ENCODE results near the gene SMIM45.

DNA sequence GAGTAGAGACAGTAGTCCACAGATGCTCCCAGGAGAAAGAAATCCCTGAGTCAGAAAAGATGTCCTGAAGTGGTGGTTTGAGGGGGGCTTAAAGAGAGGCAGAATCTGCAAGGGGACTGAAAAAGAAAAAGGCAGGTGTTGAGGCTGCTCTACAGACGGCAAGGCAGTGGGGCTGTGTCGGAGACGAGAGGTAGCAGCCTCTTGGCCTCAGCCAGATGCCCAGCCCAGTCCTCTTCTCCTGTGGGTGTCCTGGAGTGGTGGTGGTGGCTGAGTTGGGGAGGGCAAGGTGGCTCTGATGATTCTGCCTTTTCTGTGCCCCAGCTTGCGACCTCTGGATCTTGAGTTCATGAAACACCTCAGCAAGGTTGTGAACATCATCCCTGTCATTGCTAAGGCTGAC, 37.3 kb downstream of the SMIM45 start:
- TF ChIP-seq, protein P1, sequence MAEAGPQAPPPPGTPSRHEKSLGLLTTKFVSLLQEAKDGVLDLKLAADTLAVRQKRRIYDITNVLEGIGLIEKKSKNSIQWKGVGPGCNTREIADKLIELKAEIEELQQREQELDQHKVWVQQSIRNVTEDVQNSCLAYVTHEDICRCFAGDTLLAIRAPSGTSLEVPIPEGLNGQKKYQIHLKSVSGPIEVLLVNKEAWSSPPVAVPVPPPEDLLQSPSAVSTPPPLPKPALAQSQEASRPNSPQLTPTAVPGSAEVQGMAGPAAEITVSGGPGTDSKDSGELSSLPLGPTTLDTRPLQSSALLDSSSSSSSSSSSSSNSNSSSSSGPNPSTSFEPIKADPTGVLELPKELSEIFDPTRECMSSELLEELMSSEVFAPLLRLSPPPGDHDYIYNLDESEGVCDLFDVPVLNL (CRISPR knock-in tag; IDR thresholded peaks at IDR 0.05; ENCODE audit: borderline replicate concordance, low read depth), result no peak
- TF ChIP-seq, protein P2, sequence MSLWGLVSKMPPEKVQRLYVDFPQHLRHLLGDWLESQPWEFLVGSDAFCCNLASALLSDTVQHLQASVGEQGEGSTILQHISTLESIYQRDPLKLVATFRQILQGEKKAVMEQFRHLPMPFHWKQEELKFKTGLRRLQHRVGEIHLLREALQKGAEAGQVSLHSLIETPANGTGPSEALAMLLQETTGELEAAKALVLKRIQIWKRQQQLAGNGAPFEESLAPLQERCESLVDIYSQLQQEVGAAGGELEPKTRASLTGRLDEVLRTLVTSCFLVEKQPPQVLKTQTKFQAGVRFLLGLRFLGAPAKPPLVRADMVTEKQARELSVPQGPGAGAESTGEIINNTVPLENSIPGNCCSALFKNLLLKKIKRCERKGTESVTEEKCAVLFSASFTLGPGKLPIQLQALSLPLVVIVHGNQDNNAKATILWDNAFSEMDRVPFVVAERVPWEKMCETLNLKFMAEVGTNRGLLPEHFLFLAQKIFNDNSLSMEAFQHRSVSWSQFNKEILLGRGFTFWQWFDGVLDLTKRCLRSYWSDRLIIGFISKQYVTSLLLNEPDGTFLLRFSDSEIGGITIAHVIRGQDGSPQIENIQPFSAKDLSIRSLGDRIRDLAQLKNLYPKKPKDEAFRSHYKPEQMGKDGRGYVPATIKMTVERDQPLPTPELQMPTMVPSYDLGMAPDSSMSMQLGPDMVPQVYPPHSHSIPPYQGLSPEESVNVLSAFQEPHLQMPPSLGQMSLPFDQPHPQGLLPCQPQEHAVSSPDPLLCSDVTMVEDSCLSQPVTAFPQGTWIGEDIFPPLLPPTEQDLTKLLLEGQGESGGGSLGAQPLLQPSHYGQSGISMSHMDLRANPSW (CRISPR knock-in tag; conservative IDR thresholded peaks at IDR 0.05; ENCODE audit: low read depth), result no peak
- TF ChIP-seq, protein P3, sequence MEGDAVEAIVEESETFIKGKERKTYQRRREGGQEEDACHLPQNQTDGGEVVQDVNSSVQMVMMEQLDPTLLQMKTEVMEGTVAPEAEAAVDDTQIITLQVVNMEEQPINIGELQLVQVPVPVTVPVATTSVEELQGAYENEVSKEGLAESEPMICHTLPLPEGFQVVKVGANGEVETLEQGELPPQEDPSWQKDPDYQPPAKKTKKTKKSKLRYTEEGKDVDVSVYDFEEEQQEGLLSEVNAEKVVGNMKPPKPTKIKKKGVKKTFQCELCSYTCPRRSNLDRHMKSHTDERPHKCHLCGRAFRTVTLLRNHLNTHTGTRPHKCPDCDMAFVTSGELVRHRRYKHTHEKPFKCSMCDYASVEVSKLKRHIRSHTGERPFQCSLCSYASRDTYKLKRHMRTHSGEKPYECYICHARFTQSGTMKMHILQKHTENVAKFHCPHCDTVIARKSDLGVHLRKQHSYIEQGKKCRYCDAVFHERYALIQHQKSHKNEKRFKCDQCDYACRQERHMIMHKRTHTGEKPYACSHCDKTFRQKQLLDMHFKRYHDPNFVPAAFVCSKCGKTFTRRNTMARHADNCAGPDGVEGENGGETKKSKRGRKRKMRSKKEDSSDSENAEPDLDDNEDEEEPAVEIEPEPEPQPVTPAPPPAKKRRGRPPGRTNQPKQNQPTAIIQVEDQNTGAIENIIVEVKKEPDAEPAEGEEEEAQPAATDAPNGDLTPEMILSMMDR (IDR thresholded peaks at IDR 0.05), result no peak
- TF ChIP-seq, protein P4, sequence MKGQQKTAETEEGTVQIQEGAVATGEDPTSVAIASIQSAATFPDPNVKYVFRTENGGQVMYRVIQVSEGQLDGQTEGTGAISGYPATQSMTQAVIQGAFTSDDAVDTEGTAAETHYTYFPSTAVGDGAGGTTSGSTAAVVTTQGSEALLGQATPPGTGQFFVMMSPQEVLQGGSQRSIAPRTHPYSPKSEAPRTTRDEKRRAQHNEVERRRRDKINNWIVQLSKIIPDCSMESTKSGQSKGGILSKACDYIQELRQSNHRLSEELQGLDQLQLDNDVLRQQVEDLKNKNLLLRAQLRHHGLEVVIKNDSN (CRISPR knock-in tag; IDR thresholded peaks at IDR 0.05), result no peak
- TF ChIP-seq NR3C1 (CRISPR knock-in tag; conservative IDR thresholded peaks at IDR 0.05; ENCODE audit: low read depth), result no peak
- TF ChIP-seq FOXJ3 (CRISPR knock-in tag; IDR thresholded peaks at IDR 0.05; ENCODE audit: borderline replicate concordance), result no peak
- no peak for TF ChIP-seq TEAD1 (CRISPR knock-in tag; IDR thresholded peaks at IDR 0.05)
- no peak for TF ChIP-seq CREM (CRISPR knock-in tag; IDR thresholded peaks at IDR 0.05)
- TF ChIP-seq, protein P5, sequence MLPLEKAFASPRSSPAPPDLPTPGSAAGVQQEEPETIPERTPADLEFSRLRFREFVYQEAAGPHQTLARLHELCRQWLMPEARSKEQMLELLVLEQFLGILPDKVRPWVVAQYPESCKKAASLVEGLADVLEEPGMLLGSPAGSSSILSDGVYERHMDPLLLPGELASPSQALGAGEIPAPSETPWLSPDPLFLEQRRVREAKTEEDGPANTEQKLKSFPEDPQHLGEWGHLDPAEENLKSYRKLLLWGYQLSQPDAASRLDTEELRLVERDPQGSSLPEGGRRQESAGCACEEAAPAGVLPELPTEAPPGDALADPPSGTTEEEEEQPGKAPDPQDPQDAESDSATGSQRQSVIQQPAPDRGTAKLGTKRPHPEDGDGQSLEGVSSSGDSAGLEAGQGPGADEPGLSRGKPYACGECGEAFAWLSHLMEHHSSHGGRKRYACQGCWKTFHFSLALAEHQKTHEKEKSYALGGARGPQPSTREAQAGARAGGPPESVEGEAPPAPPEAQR (CRISPR knock-in tag; IDR thresholded peaks at IDR 0.05), result no peak
- TF ChIP-seq NFYB (CRISPR knock-in tag; conservative IDR thresholded peaks at IDR 0.05; ENCODE audit: low read depth), result no peak
- no peak for TF ChIP-seq ZBTB21 (CRISPR knock-in tag; IDR thresholded peaks at IDR 0.05; ENCODE audit: borderline replicate concordance)
- no peak for TF ChIP-seq ZNF121 (CRISPR knock-in tag; IDR thresholded peaks at IDR 0.05)
